ENCODE measurements around the gene MPIG6B.

Gene MPIG6B

DNA sequence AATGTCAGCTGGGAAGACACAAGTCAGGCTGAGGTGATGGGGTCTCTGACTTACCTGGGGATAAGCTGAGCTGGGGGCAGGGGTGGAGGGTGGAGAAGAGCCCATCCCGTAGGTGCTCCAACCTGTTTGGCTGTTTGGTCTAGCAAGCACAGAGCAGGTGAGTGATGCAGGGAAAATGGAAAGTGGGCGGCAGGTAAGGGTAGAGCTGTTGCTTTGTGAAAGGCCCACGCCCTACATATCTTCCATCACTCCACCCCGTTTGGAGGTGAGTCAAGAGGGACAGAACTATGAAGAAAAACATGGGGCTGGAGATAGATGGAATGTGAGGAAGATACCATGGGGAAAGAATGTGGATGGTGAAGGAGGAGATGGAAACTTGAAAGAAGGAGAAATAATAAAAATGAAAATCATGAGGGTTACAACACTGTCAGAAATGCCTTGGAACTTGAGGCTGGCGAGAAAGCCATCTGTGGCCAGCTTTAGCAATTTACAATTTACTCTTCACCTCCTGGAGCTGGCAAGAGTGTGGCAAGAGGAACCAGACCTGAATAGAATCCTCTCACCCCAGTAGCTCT lies 2.9 kb upstream of the MPIG6B start:
- Histone ChIP-seq H3K4me1 (ENCODE audit: control insufficient read depth in 1 of 2, insufficient read depth in 1 of 2, low read depth in 1 of 2, low read length in 1 of 2) (no peaks in the 10 kb centered on the region), H3K27ac (no peak overlapping the region), H3K36me3 (peaks cover 5% of the 10 kb centered on the region), H3K4me3 (ENCODE audit: low read depth in 1 of 2, low read length in 1 of 2) (no peak overlapping the region), H3K27me3 (peaks cover 12% of the 10 kb centered on the region), H3K9me3 (no peaks in the 10 kb centered on the region)
- TF ChIP-seq, protein P1, sequence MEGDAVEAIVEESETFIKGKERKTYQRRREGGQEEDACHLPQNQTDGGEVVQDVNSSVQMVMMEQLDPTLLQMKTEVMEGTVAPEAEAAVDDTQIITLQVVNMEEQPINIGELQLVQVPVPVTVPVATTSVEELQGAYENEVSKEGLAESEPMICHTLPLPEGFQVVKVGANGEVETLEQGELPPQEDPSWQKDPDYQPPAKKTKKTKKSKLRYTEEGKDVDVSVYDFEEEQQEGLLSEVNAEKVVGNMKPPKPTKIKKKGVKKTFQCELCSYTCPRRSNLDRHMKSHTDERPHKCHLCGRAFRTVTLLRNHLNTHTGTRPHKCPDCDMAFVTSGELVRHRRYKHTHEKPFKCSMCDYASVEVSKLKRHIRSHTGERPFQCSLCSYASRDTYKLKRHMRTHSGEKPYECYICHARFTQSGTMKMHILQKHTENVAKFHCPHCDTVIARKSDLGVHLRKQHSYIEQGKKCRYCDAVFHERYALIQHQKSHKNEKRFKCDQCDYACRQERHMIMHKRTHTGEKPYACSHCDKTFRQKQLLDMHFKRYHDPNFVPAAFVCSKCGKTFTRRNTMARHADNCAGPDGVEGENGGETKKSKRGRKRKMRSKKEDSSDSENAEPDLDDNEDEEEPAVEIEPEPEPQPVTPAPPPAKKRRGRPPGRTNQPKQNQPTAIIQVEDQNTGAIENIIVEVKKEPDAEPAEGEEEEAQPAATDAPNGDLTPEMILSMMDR (IDR thresholded peaks at IDR 0.05) = no peak

DNA sequence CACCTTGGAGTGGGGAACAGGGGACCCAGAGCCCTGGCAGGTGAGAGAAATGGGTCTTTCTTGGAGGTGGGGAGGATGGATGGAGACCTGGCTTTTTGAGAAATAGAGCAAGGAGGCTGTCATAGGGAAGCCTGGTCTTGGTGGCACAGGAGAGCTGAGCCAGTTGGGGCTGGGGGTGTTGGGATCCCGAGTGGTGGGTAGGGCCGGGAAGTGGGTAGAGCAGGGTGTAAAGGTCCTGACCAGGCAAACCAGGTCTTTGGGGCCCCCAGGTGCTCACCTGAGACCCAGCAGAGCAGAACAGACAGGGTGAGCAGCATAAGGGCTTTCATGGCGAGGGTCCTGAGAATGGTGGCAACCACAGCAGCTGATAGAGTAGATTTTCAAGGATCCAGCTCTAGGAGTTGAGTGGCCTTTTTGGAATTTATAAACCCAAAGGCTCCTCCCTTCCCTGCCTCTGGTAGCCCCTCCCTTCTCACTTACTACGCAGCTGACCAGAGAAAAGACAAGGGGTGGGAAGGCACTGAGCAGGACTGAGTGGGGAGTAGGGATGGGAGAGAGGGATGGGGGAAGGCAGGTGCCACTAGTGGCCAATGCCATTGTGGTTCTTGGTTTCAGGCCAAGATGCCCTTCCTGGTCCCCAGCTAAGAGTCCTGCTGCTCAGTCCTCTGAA lies 1.7 kb upstream of the MPIG6B start, which contains the start of gene LY6G6C:
LY6G6C (minus strand) TSS at position 396 of the 670 bp plus-strand sequence; CDS start at position 329, 67 bp downstream.
- H3K27ac ChIP-seq = no peak within 1 kb of the TSS
- H3K4me3 ChIP-seq (ENCODE audit: low read depth in 1 of 2, low read length in 1 of 2) = no peak within 1 kb of the TSS
- H3K9me3 ChIP-seq = no peaks in the 10 kb centered on the region
- peaks cover 12% of the 10 kb centered on the region for H3K27me3 ChIP-seq
- H3K36me3 ChIP-seq = peaks cover 11% of the 10 kb centered on the region
- peaks cover 9 to 10% of the 10 kb centered on the region in 2 experiments for H3K4me1 ChIP-seq (ENCODE audit: control insufficient read depth in 1 of 2, insufficient read depth in 1 of 2, low read depth in 1 of 2, low read length in 1 of 2)
- TF ChIP-seq, protein P1 (IDR thresholded peaks at IDR 0.05) = no peak

DNA sequence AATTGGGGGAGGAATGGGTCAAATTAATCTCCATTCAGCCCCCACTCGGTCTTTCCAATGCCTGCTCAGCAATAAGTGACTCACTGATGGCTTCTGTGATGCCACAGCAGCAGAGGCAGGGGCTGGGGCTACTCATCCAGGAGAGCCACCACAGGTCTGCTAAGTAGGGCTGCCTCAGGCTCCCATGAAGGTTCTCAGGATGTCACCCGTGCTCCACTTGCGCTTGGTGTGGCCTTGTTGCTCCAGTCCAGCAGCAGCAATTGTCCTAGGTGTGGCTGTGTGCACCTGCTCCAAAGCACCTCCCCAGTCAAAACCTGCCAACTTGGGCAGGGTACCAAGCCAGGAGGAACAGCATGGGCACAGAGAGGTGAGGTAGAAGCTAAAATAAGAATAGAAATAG lies 1.0 kb upstream of the MPIG6B start:
- Histone ChIP-seq H3K36me3 (peaks cover 18% of the 10 kb centered on the region), H3K9me3 (no peaks in the 10 kb centered on the region), H3K4me3 (ENCODE audit: low read depth in 1 of 2, low read length in 1 of 2) (no peak overlapping the region), H3K27ac (no peak overlapping the region), H3K27me3 (peaks cover 12% of the 10 kb centered on the region), H3K4me1 (ENCODE audit: control insufficient read depth in 1 of 2, insufficient read depth in 1 of 2, low read depth in 1 of 2, low read length in 1 of 2) (peaks cover 16 to 17% of the 10 kb centered on the region in 2 experiments)
- TF ChIP-seq, protein P1 (IDR thresholded peaks at IDR 0.05) = no peak

DNA sequence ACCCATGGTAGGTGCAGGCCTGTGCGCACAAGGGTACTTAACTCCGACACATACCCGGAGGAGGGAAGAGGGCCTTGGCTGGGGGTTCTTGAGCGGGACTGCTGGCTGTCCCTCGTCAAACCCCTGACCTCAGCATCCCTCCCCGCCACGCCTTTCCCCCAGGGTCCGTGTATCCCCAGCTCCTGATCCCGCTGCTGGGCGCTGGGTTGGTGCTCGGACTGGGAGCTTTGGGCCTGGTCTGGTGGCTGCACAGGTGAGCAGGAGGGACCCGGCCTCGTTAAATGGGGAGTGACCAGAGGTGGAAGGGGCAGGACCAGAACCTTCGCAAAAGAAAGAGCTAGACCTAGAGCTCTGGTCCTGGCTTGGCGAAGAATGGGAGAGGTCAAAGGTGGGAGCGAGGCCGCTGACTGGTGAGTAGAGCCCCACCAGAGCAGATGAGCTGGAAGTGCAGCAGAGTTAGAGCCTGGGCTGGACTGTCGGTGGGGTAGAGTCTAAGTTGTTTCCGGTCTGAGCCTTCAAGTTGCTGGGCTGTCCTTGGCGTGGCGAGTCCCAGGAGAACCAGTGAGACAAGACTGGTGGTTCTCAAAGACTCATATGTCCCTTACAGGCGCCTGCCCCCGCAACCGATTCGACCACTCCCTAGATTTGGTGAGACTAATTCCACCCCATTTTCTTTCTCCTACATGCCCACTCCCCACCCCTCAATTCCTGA lies 963 bp downstream of the MPIG6B start:
- TF ChIP-seq, protein P1 (IDR thresholded peaks at IDR 0.05) = no peak
- H3K9me3 ChIP-seq = no peaks in the 10 kb centered on the region
- H3K27ac ChIP-seq = no peak overlapping the region
- H3K4me1 ChIP-seq (ENCODE audit: control insufficient read depth in 1 of 2, insufficient read depth in 1 of 2, low read depth in 1 of 2, low read length in 1 of 2) = peaks cover 35 to 37% of the 10 kb centered on the region in 2 experiments
- H3K36me3 ChIP-seq = peaks cover 20% of the 10 kb centered on the region
- no peak overlapping the region for H3K4me3 ChIP-seq (ENCODE audit: low read depth in 1 of 2, low read length in 1 of 2)
- H3K27me3 ChIP-seq = peaks cover 12% of the 10 kb centered on the region

DNA sequence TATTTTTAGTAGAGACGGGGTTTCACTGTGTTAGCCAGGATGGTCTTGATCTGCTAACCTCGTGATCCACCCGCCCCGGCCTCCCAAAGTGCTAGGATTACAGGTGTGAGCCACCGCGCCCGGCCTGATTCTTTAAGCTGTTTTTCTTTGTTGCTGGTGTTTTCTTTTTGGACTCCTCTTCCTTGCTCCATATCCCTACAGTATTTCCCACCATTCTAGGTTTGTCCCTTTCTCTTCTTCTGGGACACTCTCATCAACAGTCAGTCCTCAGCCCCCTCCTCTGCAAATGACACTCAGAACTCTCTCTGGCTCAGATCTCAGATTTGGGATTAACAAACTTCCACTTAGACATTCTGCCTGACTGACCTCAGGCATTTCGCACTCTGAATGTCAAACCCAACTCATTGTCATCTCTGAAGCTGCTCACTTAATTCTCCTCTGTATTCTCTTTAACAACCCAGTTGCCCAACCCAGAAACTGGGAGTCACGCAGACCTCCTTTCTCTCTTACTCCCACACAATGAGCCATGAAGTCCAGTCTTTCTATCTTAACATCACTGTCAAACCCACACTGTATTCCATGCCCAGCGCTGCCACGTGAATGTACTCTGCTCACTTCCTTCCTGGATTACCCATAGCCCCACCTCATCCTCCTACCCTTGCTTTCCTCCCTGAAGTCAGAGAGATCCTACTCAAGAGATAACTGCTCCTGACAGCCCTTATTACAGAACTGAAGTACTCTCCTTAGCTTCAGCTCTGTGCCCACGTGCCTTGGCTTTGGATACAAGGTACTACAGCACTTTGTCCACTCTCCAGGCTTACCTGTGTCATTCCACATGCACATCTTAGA lies 2.6 kb downstream of the MPIG6B start:
- Histone ChIP-seq H3K27ac (peak overlapping the region; percentile 96), H3K4me1 (ENCODE audit: control insufficient read depth in 1 of 2, insufficient read depth in 1 of 2, low read depth in 1 of 2, low read length in 1 of 2) (peaks cover 51% of the 10 kb centered on the region in 2 experiments)

More for the DNA sequence above, 2.6 kb downstream of the MPIG6B start:
- no peak overlapping the region for H3K4me3 ChIP-seq (ENCODE audit: low read depth in 1 of 2, low read length in 1 of 2)
- TF ChIP-seq, protein P1 (IDR thresholded peaks at IDR 0.05) = no peak
- H3K9me3 ChIP-seq = no peaks in the 10 kb centered on the region
- peaks cover 12% of the 10 kb centered on the region for H3K27me3 ChIP-seq
- H3K36me3 ChIP-seq = peaks cover 29% of the 10 kb centered on the region
